ENCODE data around the gene COL23A1. TPM values are rescaled to one million over a fixed set of nuclear protein-coding genes. Genes with fewer than 3 reads are reported as not detected.
"Not testable (repeated sequence)": the region's sequence is repeated elsewhere in the genome, so short reads cannot be mapped to it uniquely, and the experiment has no call there.

COL23A1 gene
- total RNA-seq, 2 experiments from 2014 or later = 0.15 TPM; not detected in 1

- Mint-ChIP-seq H3K4me1 (ENCODE audit: low read depth) (peaks cover 49% of the 10 kb centered on the region), H3K27ac (peak within 1 kb of the TSS; percentile 83), H3K27me3 (no peaks in the 10 kb centered on the region), H3K4me3 (peak within 1 kb of the TSS; percentile 84), H3K36me3 (peaks cover 41% of the 10 kb centered on the region), H3K9me3 (no peaks in the 10 kb centered on the region)
- CTCF ChIA-PET = interaction anchor here (0.7 kb wide), 1 partner anchor 27 kb away, joined by 3 read pairs; no protein-coding TSS in a partner anchor
- intact Hi-C loops (cut with micrococcal nuclease) = loop anchor here (2.0 to 10.0 kb wide), 2 partner anchors 28 to 322 kb away; partner anchors contain the start of gene HNRNPAB
- peak; percentile 77 for DNase-seq
- POLR2A ChIA-PET = interaction anchor here (1.5 to 5.1 kb wide), 3 partner anchors 11 to 28 kb away, joined by 4 to 20 read pairs (median 9); partner anchors contain the start of gene HNRNPAB
Measured at GRCh38 chr5:178232124-178232919, 357.9 kb downstream of the COL23A1 start, which contains the start of gene PHYKPL. TSS of gene PHYKPL (minus strand) at chr5:178232802. CDS start at chr5:178232550, 252 bp downstream.

- POLR2A ChIA-PET = interaction anchor here (1.5 to 5.1 kb wide), 4 partner anchors 10 to 27 kb away, joined by 4 to 20 read pairs (median 7); partner anchors contain the start of gene HNRNPAB
Measured at GRCh38 chr5:178231539-178232123, 358.6 kb downstream of the COL23A1 start.

GRCh38 chr5:178230879-178231538 is 359.2 kb downstream of the COL23A1 start:
- ChIA-PET CTCF (interaction anchor here (0.7 to 1.4 kb wide), 2 partner anchors 25 to 27 kb away, joined by 3 to 5 read pairs; partner anchors contain the start of gene HNRNPAB), POLR2A (interaction anchor here (1.5 to 5.1 kb wide), 4 partner anchors 10 to 27 kb away, joined by 4 to 20 read pairs (median 7); partner anchors contain the start of gene HNRNPAB)
- H3K4me3 Mint-ChIP-seq = peak overlapping the region; percentile 84
- no peak for DNase-seq
- no peaks in the 10 kb centered on the region for H3K27me3 Mint-ChIP-seq
- H3K4me1 Mint-ChIP-seq (ENCODE audit: low read depth) = peaks cover 52% of the 10 kb centered on the region
- peaks cover 51% of the 10 kb centered on the region for H3K36me3 Mint-ChIP-seq
- H3K27ac Mint-ChIP-seq = peak overlapping the region; percentile 76
- intact Hi-C loops (cut with micrococcal nuclease) = loop anchor here (10.0 kb wide), 1 partner anchor 324 kb away; no protein-coding TSS in a partner anchor
- H3K9me3 Mint-ChIP-seq = no peaks in the 10 kb centered on the region

More at GRCh38 chr5:178231539-178232123, 358.6 kb downstream of the COL23A1 start:
- DNase-seq = no peak
- CTCF ChIA-PET = interaction anchor here (0.7 to 1.4 kb wide), 2 partner anchors 26 to 27 kb away, joined by 3 to 5 read pairs; partner anchors contain the start of gene HNRNPAB
- H3K27me3 Mint-ChIP-seq = no peaks in the 10 kb centered on the region
- H3K27ac Mint-ChIP-seq = peak overlapping the region; percentile 76
- H3K36me3 Mint-ChIP-seq = peaks cover 48% of the 10 kb centered on the region
- intact Hi-C loops (cut with micrococcal nuclease) = loop anchor here (2.0 to 10.0 kb wide), 2 partner anchors 27 to 323 kb away; partner anchors contain the start of gene HNRNPAB
- peak overlapping the region; percentile 84 for H3K4me3 Mint-ChIP-seq
- no peaks in the 10 kb centered on the region for H3K9me3 Mint-ChIP-seq
- peaks cover 50% of the 10 kb centered on the region for H3K4me1 Mint-ChIP-seq (ENCODE audit: low read depth)

GRCh38 chr5:178229861-178230260 is 360.3 kb downstream of the COL23A1 start:
- CTCF ChIA-PET = interaction anchor here (1.4 kb wide), 1 partner anchor 26 kb away, joined by 5 read pairs; the partner anchor contains the start of gene HNRNPAB
- Mint-ChIP-seq H3K4me3 (peak overlapping the region; percentile 37), H3K27me3 (no peaks in the 10 kb centered on the region), H3K9me3 (no peaks in the 10 kb centered on the region), H3K36me3 (peaks cover 57% of the 10 kb centered on the region), H3K27ac (peak overlapping the region; percentile 18), H3K4me1 (ENCODE audit: low read depth) (peaks cover 49% of the 10 kb centered on the region)
- POLR2A ChIA-PET = interaction anchor here (0.6 to 1.9 kb wide), 3 partner anchors 10 to 725 kb away, joined by 3 to 5 read pairs (median 5); no protein-coding TSS in a partner anchor
- no peak for DNase-seq
- intact Hi-C loops (cut with micrococcal nuclease) = loop anchor here (10.0 kb wide), 1 partner anchor 325 kb away; no protein-coding TSS in a partner anchor

- DNase-seq; CTCF ChIA-PET; POLR2A ChIA-PET; H3K27me3 Mint-ChIP-seq; H3K4me3 Mint-ChIP-seq; H3K27ac Mint-ChIP-seq; intact Hi-C loops (cut with micrococcal nuclease); H3K9me3 Mint-ChIP-seq: not testable (repeated sequence)
- Mint-ChIP-seq H3K4me1 (ENCODE audit: low read depth) (peaks cover 48% of the 10 kb centered on the region), H3K36me3 (peaks cover 58% of the 10 kb centered on the region)
Measured at GRCh38 chr5:178229111-178229510, 361.1 kb downstream of the COL23A1 start.

GRCh38 chr5:178228609-178229008 is 361.6 kb downstream of the COL23A1 start:
- ChIA-PET POLR2A (no interaction called here), CTCF (no interaction called here)
- no peak overlapping the region for H3K4me3 Mint-ChIP-seq
- no peak for DNase-seq
- intact Hi-C loops (cut with micrococcal nuclease) = no loop called here
- H3K27me3 Mint-ChIP-seq = no peaks in the 10 kb centered on the region
- peaks cover 58% of the 10 kb centered on the region for H3K36me3 Mint-ChIP-seq
- H3K27ac Mint-ChIP-seq = no peak overlapping the region
- no peaks in the 10 kb centered on the region for H3K9me3 Mint-ChIP-seq
- H3K4me1 Mint-ChIP-seq (ENCODE audit: low read depth) = peaks cover 48% of the 10 kb centered on the region

GRCh38 chr5:178227929-178228328 is 362.3 kb downstream of the COL23A1 start:
- DNase-seq = no peak
- H3K27ac Mint-ChIP-seq = no peak overlapping the region
- ChIA-PET CTCF (no interaction called here), POLR2A (no interaction called here)
- intact Hi-C loops (cut with micrococcal nuclease) = no loop called here
- no peaks in the 10 kb centered on the region for H3K9me3 Mint-ChIP-seq
- peaks cover 48% of the 10 kb centered on the region for H3K4me1 Mint-ChIP-seq (ENCODE audit: low read depth)
- H3K36me3 Mint-ChIP-seq = peaks cover 62% of the 10 kb centered on the region
- H3K27me3 Mint-ChIP-seq = no peaks in the 10 kb centered on the region
- H3K4me3 Mint-ChIP-seq = no peak overlapping the region

GRCh38 chr5:178227138-178227659 is 363.0 kb downstream of the COL23A1 start:
- Mint-ChIP-seq H3K36me3 (peaks cover 63% of the 10 kb centered on the region), H3K9me3 (no peaks in the 10 kb centered on the region), H3K27me3 (no peaks in the 10 kb centered on the region), H3K27ac (no peak overlapping the region), H3K4me1 (ENCODE audit: low read depth) (peaks cover 46% of the 10 kb centered on the region), H3K4me3 (no peak overlapping the region)
- intact Hi-C loops (cut with micrococcal nuclease) = no loop called here
- DNase-seq = no peak
- ChIA-PET POLR2A (no interaction called here), CTCF (no interaction called here)

- intact Hi-C loops (cut with micrococcal nuclease) = no loop called here
- H3K4me1 Mint-ChIP-seq (ENCODE audit: low read depth) = peaks cover 37% of the 10 kb centered on the region
- ChIA-PET POLR2A (interaction anchor here (0.6 kb wide), 1 partner anchor 1475 kb away, joined by 3 read pairs; no protein-coding TSS in a partner anchor), CTCF (no interaction called here)
- DNase-seq = no peak
- H3K27ac Mint-ChIP-seq = no peak overlapping the region
- no peak overlapping the region for H3K4me3 Mint-ChIP-seq
- no peaks in the 10 kb centered on the region for H3K27me3 Mint-ChIP-seq
- no peaks in the 10 kb centered on the region for H3K9me3 Mint-ChIP-seq
- peaks cover 49% of the 10 kb centered on the region for H3K36me3 Mint-ChIP-seq
Measured at GRCh38 chr5:178225174-178225573, 365.0 kb downstream of the COL23A1 start.

- H3K4me1 Mint-ChIP-seq (ENCODE audit: low read depth) = peaks cover 31% of the 10 kb centered on the region
- H3K27me3 Mint-ChIP-seq = no peaks in the 10 kb centered on the region
- peaks cover 44% of the 10 kb centered on the region for H3K36me3 Mint-ChIP-seq
- no peak overlapping the region for H3K4me3 Mint-ChIP-seq
- no peak overlapping the region for H3K27ac Mint-ChIP-seq
- no peaks in the 10 kb centered on the region for H3K9me3 Mint-ChIP-seq
- no peak for DNase-seq
- ChIA-PET CTCF (no interaction called here), POLR2A (interaction anchor here (0.6 kb wide), 1 partner anchor 1475 kb away, joined by 3 read pairs; no protein-coding TSS in a partner anchor)
- intact Hi-C loops (cut with micrococcal nuclease) = no loop called here
Measured at GRCh38 chr5:178224403-178224802, 365.8 kb downstream of the COL23A1 start.

GRCh38 chr5:178223828-178224335 is 366.3 kb downstream of the COL23A1 start:
- no peak overlapping the region for H3K4me3 Mint-ChIP-seq
- intact Hi-C loops (cut with micrococcal nuclease) = no loop called here
- H3K4me1 Mint-ChIP-seq (ENCODE audit: low read depth) = peaks cover 26% of the 10 kb centered on the region
- ChIA-PET CTCF (no interaction called here), POLR2A (no interaction called here)
- no peak for DNase-seq
- H3K27me3 Mint-ChIP-seq = no peaks in the 10 kb centered on the region
- H3K27ac Mint-ChIP-seq = no peak overlapping the region
- peaks cover 42% of the 10 kb centered on the region for H3K36me3 Mint-ChIP-seq
- no peaks in the 10 kb centered on the region for H3K9me3 Mint-ChIP-seq
